AG09319 (cell line): ENCODE data around the gene TMOD1.

Experiments
- DNase-seq: peaks from one replicate; pipeline ENCODE4 v3.0.0-alpha.2; 2010; ENCODE audit warnings: low read depth; ENCODE audit errors: extremely low read depth
- TF ChIP-seq, protein P1 (sequence below): IDR thresholded peaks from 2 replicates; pipeline ENCODE4 v1.5.1; 2011; ENCODE audit warnings: low read depth, mild to moderate bottlenecking, inconsistent platforms, low read length, moderate library complexity

Gene TMOD1

DNA sequence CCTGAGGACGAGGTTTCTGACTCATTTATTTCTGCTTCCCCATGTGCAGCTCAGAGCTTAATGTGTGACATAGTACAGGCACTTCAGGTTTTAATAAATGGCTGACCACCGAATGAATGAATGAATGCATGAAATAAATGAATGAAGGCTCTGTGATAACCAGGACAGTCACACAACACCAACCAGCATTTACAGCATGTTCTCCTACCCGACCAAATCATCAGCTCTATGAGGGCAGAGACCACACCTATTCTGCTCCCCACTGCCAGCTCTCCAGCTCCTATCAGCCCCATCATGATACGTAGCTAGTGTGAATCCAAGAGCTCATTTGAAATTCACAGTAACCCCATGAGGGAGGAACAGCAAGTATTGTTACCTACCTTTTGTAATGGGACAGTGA lies 4.8 kb downstream of the TMOD1 start:
- no peak for DNase-seq
- TF ChIP-seq, protein P1, sequence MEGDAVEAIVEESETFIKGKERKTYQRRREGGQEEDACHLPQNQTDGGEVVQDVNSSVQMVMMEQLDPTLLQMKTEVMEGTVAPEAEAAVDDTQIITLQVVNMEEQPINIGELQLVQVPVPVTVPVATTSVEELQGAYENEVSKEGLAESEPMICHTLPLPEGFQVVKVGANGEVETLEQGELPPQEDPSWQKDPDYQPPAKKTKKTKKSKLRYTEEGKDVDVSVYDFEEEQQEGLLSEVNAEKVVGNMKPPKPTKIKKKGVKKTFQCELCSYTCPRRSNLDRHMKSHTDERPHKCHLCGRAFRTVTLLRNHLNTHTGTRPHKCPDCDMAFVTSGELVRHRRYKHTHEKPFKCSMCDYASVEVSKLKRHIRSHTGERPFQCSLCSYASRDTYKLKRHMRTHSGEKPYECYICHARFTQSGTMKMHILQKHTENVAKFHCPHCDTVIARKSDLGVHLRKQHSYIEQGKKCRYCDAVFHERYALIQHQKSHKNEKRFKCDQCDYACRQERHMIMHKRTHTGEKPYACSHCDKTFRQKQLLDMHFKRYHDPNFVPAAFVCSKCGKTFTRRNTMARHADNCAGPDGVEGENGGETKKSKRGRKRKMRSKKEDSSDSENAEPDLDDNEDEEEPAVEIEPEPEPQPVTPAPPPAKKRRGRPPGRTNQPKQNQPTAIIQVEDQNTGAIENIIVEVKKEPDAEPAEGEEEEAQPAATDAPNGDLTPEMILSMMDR: no peak

DNA sequence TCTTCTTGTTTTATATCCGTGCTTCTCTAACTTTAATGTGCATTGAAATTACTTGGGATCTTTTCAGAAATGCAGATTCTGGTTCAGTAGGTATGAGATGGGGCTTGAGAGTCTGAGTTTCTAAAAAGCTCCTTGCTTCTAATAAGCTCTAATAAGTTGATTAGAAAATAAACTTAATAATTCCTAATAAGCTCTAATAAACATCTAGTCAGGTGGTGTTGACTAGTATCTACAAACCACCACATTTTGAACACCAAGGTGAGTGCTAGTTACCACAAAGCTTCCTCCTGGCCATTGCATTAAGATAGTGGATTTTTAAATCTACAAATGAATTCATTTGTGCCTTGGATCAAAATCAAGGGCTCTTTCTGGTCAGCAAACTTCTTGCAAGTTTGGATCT lies 5.3 kb downstream of the TMOD1 start:
- DNase-seq: no peak

DNA sequence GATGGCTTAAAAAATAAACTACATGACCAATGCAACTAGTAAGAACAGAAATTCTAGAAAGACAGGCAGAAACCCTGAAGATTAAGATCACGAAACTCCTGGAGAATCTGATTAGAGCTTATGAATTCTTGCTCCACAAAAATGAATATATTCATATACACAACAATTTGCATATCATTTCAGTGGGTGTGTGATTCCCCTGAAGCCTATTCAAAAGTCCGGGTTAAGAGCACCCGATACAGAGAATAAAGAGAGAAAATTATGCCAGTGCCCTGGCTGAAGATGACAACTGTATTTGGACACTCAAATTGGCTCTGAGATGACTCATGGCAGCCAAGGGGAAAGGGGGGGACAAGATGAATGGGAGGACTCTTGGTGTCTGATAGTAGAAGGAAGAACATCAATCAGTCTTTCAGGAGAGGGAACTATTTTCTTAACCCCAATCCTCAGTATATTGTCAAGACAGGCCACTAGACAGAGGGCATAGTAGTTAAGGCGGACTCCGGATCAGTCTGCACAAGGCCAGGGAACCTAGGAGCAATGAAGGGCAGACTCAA lies 6.0 kb downstream of the TMOD1 start:
- DNase-seq: no peak
- TF ChIP-seq, protein P1: no peak

More for the DNA sequence above, 5.3 kb downstream of the TMOD1 start:
- TF ChIP-seq, protein P1: no peak

DNA sequence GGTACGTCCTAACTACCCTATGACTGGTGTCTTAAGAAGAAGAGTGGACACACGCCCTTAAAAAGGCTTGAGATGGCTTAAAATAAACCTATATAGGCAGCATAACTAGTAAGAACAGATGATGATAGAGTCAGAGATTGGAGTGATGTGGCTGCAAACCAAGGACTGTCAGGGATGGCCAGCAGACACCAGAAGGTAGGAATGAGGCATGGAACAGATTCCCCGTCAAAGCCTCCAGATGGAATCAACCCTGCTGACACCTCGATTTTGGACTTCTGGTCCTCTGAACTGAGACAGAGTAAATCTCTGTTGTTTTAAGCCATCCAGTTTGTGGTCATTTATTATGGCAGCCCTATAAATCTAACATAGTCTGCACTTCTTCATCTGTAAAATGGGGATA lies 7.4 kb downstream of the TMOD1 start:
- TF ChIP-seq, protein P1: no peak
- DNase-seq: no peak

DNA sequence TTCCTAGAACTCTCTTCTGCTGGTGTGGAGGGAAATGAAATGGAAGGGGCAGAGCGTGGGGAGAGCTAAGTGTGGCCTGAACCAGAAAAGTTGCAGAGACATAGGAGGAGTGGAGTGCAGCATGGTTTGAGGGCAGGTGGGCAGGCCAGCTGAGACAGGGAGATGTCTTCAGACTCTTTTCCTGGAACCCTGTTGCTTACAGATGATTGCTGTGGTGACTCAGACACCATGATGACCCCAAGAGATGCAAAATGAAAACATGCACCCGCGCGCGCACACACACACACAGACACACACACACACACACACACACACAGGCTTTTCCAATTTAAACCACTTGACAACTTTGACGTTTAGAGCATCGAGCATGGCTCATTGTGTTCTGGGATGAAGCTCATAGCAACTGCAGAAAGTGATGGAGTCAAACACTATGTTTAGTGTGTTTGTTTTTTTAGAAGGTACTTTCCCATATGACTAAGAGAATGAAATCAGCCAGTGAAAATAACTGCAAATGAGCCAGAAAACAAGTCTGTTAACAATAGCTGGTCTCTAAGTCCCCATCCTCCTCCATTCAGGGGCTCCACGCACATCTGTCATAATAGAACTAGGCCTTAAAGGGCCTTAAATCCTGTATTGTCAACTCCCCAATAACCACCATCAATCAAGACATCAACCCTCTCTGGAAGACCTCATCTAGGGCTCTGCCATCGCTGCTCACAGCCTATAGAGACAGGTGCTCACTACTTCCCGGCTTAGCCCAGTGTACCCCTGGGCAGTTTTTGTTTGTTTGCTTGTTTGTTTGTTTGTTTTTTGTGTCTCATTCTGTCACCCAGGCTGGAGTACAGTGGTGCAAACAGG lies 9.6 kb downstream of the TMOD1 start:
- TF ChIP-seq, protein P1: no peak
- peak; percentile 38 for DNase-seq

DNA sequence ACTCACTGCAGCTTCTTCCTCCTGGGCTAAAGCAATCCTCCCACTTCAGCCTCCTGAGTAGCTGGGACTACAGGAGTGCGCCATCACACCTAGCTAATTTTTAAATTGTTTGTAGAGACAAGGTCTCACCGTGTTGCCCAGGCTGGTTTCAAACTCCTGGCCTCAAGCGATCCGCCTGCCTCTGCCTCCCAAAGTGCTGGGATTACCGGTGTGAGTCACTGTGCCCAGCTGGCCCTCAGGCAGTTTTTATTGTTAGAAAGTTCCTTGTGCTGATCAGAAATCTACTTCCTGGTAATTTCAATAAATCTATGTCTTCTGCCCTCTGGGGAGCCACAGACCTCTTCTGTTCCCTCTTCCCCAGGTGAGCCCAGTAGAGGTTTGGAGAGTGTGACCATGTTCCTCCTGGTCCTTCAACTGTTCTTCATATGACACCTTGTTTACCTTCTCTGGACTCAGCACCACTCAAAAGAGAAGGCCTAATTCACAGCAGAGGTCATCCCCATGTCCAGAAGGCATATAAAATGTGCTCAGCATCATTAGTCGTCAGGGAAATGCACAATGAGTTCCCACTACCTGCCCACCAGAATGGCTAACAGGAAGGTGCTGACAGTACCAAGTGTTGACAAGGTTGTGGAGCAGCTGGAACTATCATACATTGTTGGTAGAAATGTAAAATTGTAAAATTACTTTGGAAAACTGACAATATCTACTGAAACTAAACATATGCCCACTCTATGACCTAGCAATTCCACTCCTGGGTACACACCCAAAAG lies 10.4 kb downstream of the TMOD1 start:
- TF ChIP-seq, protein P1: no peak
- no peak for DNase-seq
